K562 (cell line): ENCODE measurements around the gene PLEKHG1. TPM values are rescaled to one million over a fixed set of nuclear protein-coding genes. Genes with fewer than 3 reads are reported as not detected.

ENCODE experiments used
- BCOR ChIP-seq: fragments of 450-650 bp; IDR thresholded peaks from 2 replicates; pipeline ENCODE4 v1.6.1; 2016
- BRD9 ChIP-seq: fragments of 450-650 bp; IDR thresholded peaks from 2 replicates; pipeline ENCODE4 v1.6.1; 2018; ENCODE audit warnings: low read depth; ENCODE audit not compliant: partially characterized antibody
- BRF2 ChIP-seq: IDR thresholded peaks from 3 replicates; pipeline ENCODE4 v1.6.1; 2011; ENCODE audit warnings: borderline replicate concordance, mild to moderate bottlenecking; ENCODE audit not compliant: insufficient read length, insufficient read depth
- CTCFL ChIP-seq: IDR thresholded peaks from 2 replicates; pipeline ENCODE4 v1.6.1; 2011; ENCODE audit warnings: borderline replicate concordance, low read depth, mild to moderate bottlenecking, moderate library complexity, low read length; ENCODE audit not compliant: insufficient read depth, poor library complexity, severe bottlenecking
- DNMT1 ChIP-seq: fragments of 450-650 bp; IDR thresholded peaks from 2 replicates; pipeline ENCODE4 v1.6.1; 2016; ENCODE audit warnings: antibody characterized with exemption, mild to moderate bottlenecking
- ESRRB ChIP-seq: fragments of 250-450 bp; sonication (Bioruptor Pico); IDR thresholded peaks from 2 replicates; pipeline ENCODE4 v1.5.0; 2020; ENCODE audit warnings: mild to moderate bottlenecking, moderate library complexity, borderline replicate concordance
- FIP1L1 ChIP-seq: fragments of 200-400 bp; formaldehyde crosslinking; IDR thresholded peaks from 2 replicates; pipeline ENCODE4 v1.6.1; 2018; ENCODE audit warnings: mild to moderate bottlenecking, low read depth, low read length; ENCODE audit not compliant: poor library complexity, severe bottlenecking
- GTF2E2 ChIP-seq: fragments of 200-800 bp; sonication (Bioruptor generic); IDR thresholded peaks from 2 replicates; pipeline ENCODE4 v1.6.1; 2016; ENCODE audit warnings: missing genetic modification characterization, missing compliant biosample characterization
- MAFK ChIP-seq: IDR thresholded peaks from 2 replicates; pipeline ENCODE4 v1.6.1; 2011; ENCODE audit warnings: low read length, improper control_type of control experiment
- NUFIP1 ChIP-seq: fragments of 450-650 bp; IDR thresholded peaks from 2 replicates; pipeline ENCODE4 v1.6.1; 2018; ENCODE audit not compliant: partially characterized antibody
- POLR2B ChIP-seq: fragments of 450-650 bp; IDR thresholded peaks from 2 replicates; pipeline ENCODE4 v1.6.1; 2018; ENCODE audit warnings: low read depth; ENCODE audit not compliant: partially characterized antibody
- PREB ChIP-seq: sonication (generic); formaldehyde crosslinking; IDR thresholded peaks from 2 replicates; pipeline ENCODE4 v1.8.1; 2023; ENCODE audit warnings: mild to moderate bottlenecking, missing genetic modification reagents
- RAD51 ChIP-seq: fragments of 450-650 bp; IDR thresholded peaks from 2 replicates; pipeline ENCODE4 v1.7.1; 2016; ENCODE audit warnings: low read depth, mild to moderate bottlenecking, borderline replicate concordance
- TAF1 ChIP-seq: IDR thresholded peaks from 2 replicates; pipeline ENCODE4 v1.6.1; 2011; ENCODE audit warnings: mild to moderate bottlenecking, low read length, moderate library complexity; ENCODE audit not compliant: insufficient read depth, control insufficient read depth, severe bottlenecking; ENCODE audit errors: extremely low read depth
- TBP ChIP-seq: optimal IDR thresholded peaks from 2 replicates; pipeline ENCODE3; 2011; ENCODE audit warnings: low read depth, low read length, improper control_type of control experiment
- ZC3H4 ChIP-seq: sonication (generic); formaldehyde crosslinking; IDR thresholded peaks from 2 replicates; pipeline ENCODE4 v1.9.0; 2021; ENCODE audit warnings: missing genetic modification reagents, borderline replicate concordance
- ZNF224 ChIP-seq: sonication (generic); formaldehyde crosslinking; IDR thresholded peaks from 2 replicates; pipeline ENCODE4 v1.8.0; 2022; ENCODE audit warnings: mild to moderate bottlenecking, missing genetic modification reagents
- ZNF408 ChIP-seq: fragments of 250-450 bp; sonication (Bioruptor Pico); IDR thresholded peaks from 2 replicates; pipeline ENCODE4 v1.4.0; 2020; ENCODE audit warnings: low read depth, mild to moderate bottlenecking, moderate library complexity
- ZNF551 ChIP-seq: fragments of 250-450 bp; sonication (Bioruptor Pico); IDR thresholded peaks from 2 replicates; pipeline ENCODE4 v1.5.0; 2021; ENCODE audit warnings: mild to moderate bottlenecking, moderate library complexity
- polyA plus RNA-seq, 8 experiments: library from polyadenylated mRNA; depleted of rRNA in 4 of 8; stranded (reverse) in 5 of 8; unstranded in 3 of 8; fragments of >200 nt; fragmentation: Nextera tagmentation in 2 of 8; fragmentation: Illumina TruSeq in 1 of 8; extraction: Ambion mirVana in 2 of 8; extraction: Trizol in 1 of 8; gene quantifications; 2 replicates each; pipeline versions ENCODE4 v1.2.1 to v1.2.3, GENCODE V29; 2011 to 2014; ENCODE audit warnings: inconsistent platforms in 1 of 8, missing spikeins in 1 of 8
- total RNA-seq, 7 experiments: library from RNA; depleted of rRNA in 6 of 7; stranded (reverse); fragments of >200 nt in 6 of 7; fragmentation: Illumina TruSeq in 2 of 7; extraction: Trizol in 2 of 7; gene quantifications; 2 replicates each; pipeline versions ENCODE4 v1.2.1 to v1.2.3, GENCODE V29; 2011 to 2021; ENCODE audit warnings: low replicate concordance in 1 of 7
- TF ChIP-seq, protein P1 (sequence below): fragments of 150-350 bp; IDR thresholded peaks from 2 replicates; pipeline ENCODE4 v1.6.1; 2014; ENCODE audit warnings: low read depth, mild to moderate bottlenecking, low read length, borderline replicate concordance

The PLEKHG1 gene
- total and polyA plus RNA-seq, 9 of the 15 experiments (the other 6 are each of a cell fraction or from before 2014, with no cell fraction given), result 0.03 to 0.16 (median 0.03) TPM; not detected in 6

DNA sequence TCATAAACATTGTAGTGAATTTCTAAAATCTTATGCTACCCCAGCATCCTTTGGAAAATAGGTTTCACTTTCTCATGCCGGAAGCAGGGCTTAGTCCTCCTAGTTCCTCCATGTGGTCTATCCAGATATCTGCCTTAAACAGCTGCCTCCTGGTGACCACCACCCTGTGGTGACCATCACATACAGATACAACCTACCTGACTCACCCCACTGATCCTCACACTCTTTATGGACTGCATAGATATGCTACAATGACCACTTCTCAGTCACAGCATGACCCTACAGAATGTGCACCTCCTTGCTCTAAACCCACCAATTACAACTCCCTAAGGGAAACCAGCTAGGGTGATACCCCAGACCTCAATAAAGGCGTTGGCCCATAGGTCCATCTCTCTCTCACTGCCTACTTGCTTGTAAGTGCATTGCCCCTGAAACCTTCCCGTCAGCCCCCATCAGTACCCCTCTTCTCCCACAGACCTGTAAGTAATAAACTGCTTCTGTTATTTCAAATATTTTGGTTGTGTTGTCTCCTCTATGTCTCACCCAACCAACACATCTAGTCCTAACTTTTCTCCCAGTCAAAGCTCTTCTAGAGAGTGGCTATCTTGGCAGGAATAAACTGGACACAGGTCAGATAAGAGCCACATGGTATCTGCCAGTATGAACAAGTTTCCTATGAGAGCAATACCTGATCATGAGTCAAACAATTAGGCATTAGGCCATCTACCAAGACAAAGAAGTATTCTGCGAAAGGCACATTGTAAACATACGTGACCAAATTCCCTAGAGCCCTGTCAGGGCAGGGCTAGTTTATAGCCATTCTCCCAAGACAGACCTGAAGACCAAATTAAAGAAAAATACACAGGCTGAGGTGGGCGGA is 39.4 kb upstream of the PLEKHG1 start (continued):
- TF ChIP-seq POLR2B (no peak), BRD9 (no peak), GTF2E2 (tag) (no peak), MAFK (no peak; the same call in 1 of the 2 replicates), BCOR (no peak), ZNF224 (CRISPR knock-in tag) (no peak), ZNF408 (CRISPR knock-in tag) (no peak), PREB (CRISPR knock-in tag) (no peak), DNMT1 (no peak), ESRRB (CRISPR knock-in tag) (no peak), FIP1L1 (no peak), NUFIP1 (no peak), BRF2 (no peak), ZNF551 (CRISPR knock-in tag) (no peak), RAD51 (no peak), ZC3H4 (CRISPR knock-in tag) (no peak), CTCFL (no peak), TAF1 (no peak), TBP (no peak)
- TF ChIP-seq, protein P1, sequence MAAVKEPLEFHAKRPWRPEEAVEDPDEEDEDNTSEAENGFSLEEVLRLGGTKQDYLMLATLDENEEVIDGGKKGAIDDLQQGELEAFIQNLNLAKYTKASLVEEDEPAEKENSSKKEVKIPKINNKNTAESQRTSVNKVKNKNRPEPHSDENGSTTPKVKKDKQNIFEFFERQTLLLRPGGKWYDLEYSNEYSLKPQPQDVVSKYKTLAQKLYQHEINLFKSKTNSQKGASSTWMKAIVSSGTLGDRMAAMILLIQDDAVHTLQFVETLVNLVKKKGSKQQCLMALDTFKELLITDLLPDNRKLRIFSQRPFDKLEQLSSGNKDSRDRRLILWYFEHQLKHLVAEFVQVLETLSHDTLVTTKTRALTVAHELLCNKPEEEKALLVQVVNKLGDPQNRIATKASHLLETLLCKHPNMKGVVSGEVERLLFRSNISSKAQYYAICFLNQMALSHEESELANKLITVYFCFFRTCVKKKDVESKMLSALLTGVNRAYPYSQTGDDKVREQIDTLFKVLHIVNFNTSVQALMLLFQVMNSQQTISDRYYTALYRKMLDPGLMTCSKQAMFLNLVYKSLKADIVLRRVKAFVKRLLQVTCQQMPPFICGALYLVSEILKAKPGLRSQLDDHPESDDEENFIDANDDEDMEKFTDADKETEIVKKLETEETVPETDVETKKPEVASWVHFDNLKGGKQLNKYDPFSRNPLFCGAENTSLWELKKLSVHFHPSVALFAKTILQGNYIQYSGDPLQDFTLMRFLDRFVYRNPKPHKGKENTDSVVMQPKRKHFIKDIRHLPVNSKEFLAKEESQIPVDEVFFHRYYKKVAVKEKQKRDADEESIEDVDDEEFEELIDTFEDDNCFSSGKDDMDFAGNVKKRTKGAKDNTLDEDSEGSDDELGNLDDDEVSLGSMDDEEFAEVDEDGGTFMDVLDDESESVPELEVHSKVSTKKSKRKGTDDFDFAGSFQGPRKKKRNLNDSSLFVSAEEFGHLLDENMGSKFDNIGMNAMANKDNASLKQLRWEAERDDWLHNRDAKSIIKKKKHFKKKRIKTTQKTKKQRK, result no peak
